ENCODE measurements around the gene SLC34A1. TPM values are rescaled to one million over a fixed set of nuclear protein-coding genes. Genes with fewer than 3 reads are reported as not detected.
A peak's percentile ranks its signal among the peaks of the same experiment; 100 is the strongest.

The SLC34A1 gene
- total and polyA plus RNA-seq, 2 of the 4 experiments (the other 2 are of a cell fraction), result not detected

- H3K14ac ChIP-seq (replicated peaks; ENCODE audit: low read depth, low read length), result peak overlapping the region; percentile 83
- no peaks in the 10 kb centered on the region; the same call in none of the 2 replicates for H4K20me1 ChIP-seq (ENCODE audit: insufficient read depth, low read length)
- ChIA-PET CTCF (interaction anchor here (0.6 to 1.3 kb wide), 3 partner anchors 9 to 79 kb away, joined by 4 read pairs; no protein-coding TSS in a partner anchor), POLR2A (ENCODE audit: unreplicated experiment) (interaction anchor here (0.6 kb wide), 2 partner anchors 129 to 1243 kb away, joined by 3 to 11 read pairs; no protein-coding TSS in a partner anchor)
- H2AK5ac ChIP-seq (ENCODE audit: low read depth, low read length), result peak overlapping the region; percentile 82
- H4K5ac ChIP-seq (ENCODE audit: low read depth, low read length), result peak overlapping the region; percentile 45
- TF ChIP-seq BHLHE40 (IDR thresholded peaks at IDR 0.05; ENCODE audit: low read depth, low read length) (peak; percentile 72; the same call in 1 of the 2 replicates), SMC3 (IDR thresholded peaks at IDR 0.05; ENCODE audit: low read depth, low read length) (no peak)
- H3K4me2 ChIP-seq (ENCODE audit: low read depth, low read length), result peak overlapping the region; percentile 56
- no peaks in the 10 kb centered on the region for H3K9me1 ChIP-seq (ENCODE audit: insufficient read depth, low read length)
- peak overlapping the region; percentile 56; the same call in 1 of the 3 replicates for H2BK15ac ChIP-seq (ENCODE audit: low read depth, low read length)
- dilution Hi-C loops (cut with HindIII; ENCODE audit: low sequenced_read_pairs, unreplicated experiment), result no loop called here
- peaks cover 11% of the 10 kb centered on the region; the same call in 1 of the 2 replicates for H3K4me1 ChIP-seq (ENCODE audit: control insufficient read depth, insufficient read depth, low read length)
- peak overlapping the region; percentile 26; the same call in 1 of the 2 replicates for H2BK20ac ChIP-seq (ENCODE audit: low read depth, low read length)
- no TSS peak for BruUV-seq (replicated peaks)
- peaks cover 4% of the 10 kb centered on the region; the same call in 1 of the 2 replicates for H3K27me3 ChIP-seq (ENCODE audit: control insufficient read depth, insufficient read depth, low read length)
- peak overlapping the region; percentile 85 for H2AK9ac ChIP-seq (replicated peaks; ENCODE audit: low read depth, low read length, poor library complexity)
- H3K9ac ChIP-seq (ENCODE audit: low read depth, low read length), result peak overlapping the region; percentile 54
- H3K4me3 ChIP-seq (ENCODE audit: insufficient read depth, low read depth, low read length), result peak overlapping the region; percentile 33
- peak overlapping the region; percentile 88 for H3K4ac ChIP-seq (ENCODE audit: low read depth, low read length)
- peak; percentile 68 for DNase-seq
- peak overlapping the region; percentile 38 for H2BK5ac ChIP-seq (ENCODE audit: low read depth, low read length, poor library complexity, severe bottlenecking)
- peak overlapping the region; percentile 84 to 92 for H4K8ac ChIP-seq (ENCODE audit: low read depth in 2 of 2, low read length in 2 of 2)
- intact Hi-C loops (cut with micrococcal nuclease), result no loop called here
- peak overlapping the region; percentile 68 for H2BK120ac ChIP-seq (ENCODE audit: low read depth, low read length)
- peak overlapping the region; percentile 97 for H2AFZ ChIP-seq (replicated peaks; ENCODE audit: low read length, poor library complexity)
- H3K79me1 ChIP-seq (ENCODE audit: low read depth in 1 of 2, low read length in 2 of 2), result no peaks in the 10 kb centered on the region
- in situ Hi-C loops (cut with MboI; ENCODE audit: low sequenced_read_pairs), result no loop called here
- H3K18ac ChIP-seq (ENCODE audit: low read depth, low read length), result peak overlapping the region; percentile 38
- ATAC-seq (ENCODE audit: low read depth), result peak; percentile 89
- H3K23ac ChIP-seq (ENCODE audit: low read depth, low read length), result peak overlapping the region; percentile 23; the same call in 1 of the 2 replicates
- H3K56ac ChIP-seq (ENCODE audit: extremely low read depth, insufficient read depth, low read length), result peak overlapping the region; percentile 50; the same call in 1 of the 2 replicates
- H3K9me3 ChIP-seq (ENCODE audit: control insufficient read depth, insufficient read depth, low read length), result no peaks in the 10 kb centered on the region
- no peaks in the 10 kb centered on the region for H3K36me3 ChIP-seq (ENCODE audit: control insufficient read depth, insufficient read depth, low read length)
- peak overlapping the region; percentile 87 for H4K91ac ChIP-seq (ENCODE audit: insufficient read depth, low read depth, low read length)
- peak overlapping the region; percentile 41 for H3K27ac ChIP-seq (ENCODE audit: insufficient read depth, low read length)
- 4% methylated on average over 11 of the region's 36 CpGs; no CpG with 5 or more reads in 1 of the 2 experiments for WGBS, 2 experiments (ENCODE audit: extremely low coverage in 2 of 2, insufficient read length in 1 of 2)
Observed at GRCh38 chr5:177366528-177367322, 17.5 kb upstream of the SLC34A1 start.

Measured in IMR-90 (cell line).